IMR-90 (cell line): ENCODE data around the gene TMUB2. TPM values are rescaled to one million over a fixed set of nuclear protein-coding genes. Genes with fewer than 3 reads are reported as not detected.

Experiments used
- ATAC-seq: fragments of 200-7000 bp; cut with Tn5 transposase; 2 replicates; pipeline ENCODE4 v1.9.1; 2020; ENCODE audit warnings: low read depth, mild to moderate bottlenecking, moderate library complexity
- BruUV-seq: library from RNA; stranded (reverse); fragments of 400-500 nt; replicated peaks from 2 replicates; lab custom pipeline; 2021; lab: Mats Ljungman, UMichigan
- CTCF ChIA-PET: fragments of 300-600 bp; formaldehyde crosslinking; extraction: SDS; loops from one replicate; lab custom pipeline; 2021; ENCODE audit warnings: antibody characterized with exemption; lab: Yijun Ruan, JAX
- POLR2A ChIA-PET: fragments of 300-600 bp; sonication (Branson Sonifier 250); formaldehyde crosslinking; loops from one replicate; lab custom pipeline; 2022; ENCODE audit warnings: antibody characterized with exemption; ENCODE audit not compliant: unreplicated experiment; lab: Charles Lee
- DNase-seq: peaks from one replicate; pipeline ENCODE4 v3.0.0; 2013
- H2AFZ ChIP-seq: replicated peaks from 2 replicates; pipeline ENCODE3; 2013; ENCODE audit warnings: low read length, mild to moderate bottlenecking; ENCODE audit not compliant: poor library complexity
- H2AK5ac ChIP-seq: 2 replicates; pipeline ENCODE4 v1.6.1; 2013; ENCODE audit warnings: low read depth, low read length, inconsistent platforms
- H2AK9ac ChIP-seq: replicated peaks from 2 replicates; pipeline ENCODE3; 2013; ENCODE audit warnings: mild to moderate bottlenecking, low read depth, low read length, moderate library complexity; ENCODE audit not compliant: poor library complexity
- H2BK120ac ChIP-seq: 2 replicates; pipeline ENCODE4 v1.6.1; 2013; ENCODE audit warnings: low read depth, low read length, inconsistent platforms
- H2BK15ac ChIP-seq: 3 replicates; pipeline ENCODE4 v1.6.1; 2013; ENCODE audit warnings: low read depth, low read length, inconsistent platforms
- H2BK20ac ChIP-seq: 2 replicates; pipeline ENCODE4 v1.6.1; 2013; ENCODE audit warnings: low read depth, mild to moderate bottlenecking, inconsistent platforms, low read length, moderate library complexity
- H2BK5ac ChIP-seq: 2 replicates; pipeline ENCODE4 v1.6.1; 2013; ENCODE audit warnings: mild to moderate bottlenecking, low read depth, low read length, inconsistent platforms; ENCODE audit not compliant: poor library complexity, severe bottlenecking
- H3K14ac ChIP-seq: replicated peaks from 2 replicates; pipeline ENCODE4 v1.6.1; 2013; ENCODE audit warnings: low read depth, low read length, inconsistent platforms
- H3K18ac ChIP-seq: 2 replicates; pipeline ENCODE4 v1.6.1; 2013; ENCODE audit warnings: low read depth, low read length, control low read depth
- H3K23ac ChIP-seq: 2 replicates; pipeline ENCODE4 v1.6.1; 2013; ENCODE audit warnings: low read depth, low read length, inconsistent platforms
- H3K27ac ChIP-seq: 2 replicates; pipeline ENCODE4 v1.5.1; 2013; ENCODE audit warnings: mild to moderate bottlenecking, control low read depth, low read length; ENCODE audit not compliant: insufficient read depth
- H3K27me3 ChIP-seq: 2 replicates; pipeline ENCODE4 v1.6.1; 2013; ENCODE audit warnings: low read length; ENCODE audit not compliant: control insufficient read depth, insufficient read depth
- H3K36me3 ChIP-seq: 2 replicates; pipeline ENCODE4 v1.6.1; 2013; ENCODE audit warnings: low read length, mixed read lengths; ENCODE audit not compliant: control insufficient read depth, insufficient read depth
- H3K4ac ChIP-seq: 2 replicates; pipeline ENCODE4 v1.6.1; 2013; ENCODE audit warnings: low read depth, low read length, inconsistent platforms
- H3K4me1 ChIP-seq: 2 replicates; pipeline ENCODE4 v1.6.1; 2013; ENCODE audit warnings: low read length, mixed read lengths; ENCODE audit not compliant: control insufficient read depth, insufficient read depth
- H3K4me2 ChIP-seq: 2 replicates; pipeline ENCODE4 v1.6.1; 2013; ENCODE audit warnings: low read depth, mild to moderate bottlenecking, control low read depth, low read length, moderate library complexity
- H3K4me3 ChIP-seq: 2 replicates; pipeline ENCODE4 v1.5.1; 2013; ENCODE audit warnings: low read depth, mild to moderate bottlenecking, control low read depth, low read length, moderate library complexity; ENCODE audit not compliant: insufficient read depth
- H3K56ac ChIP-seq: 2 replicates; pipeline ENCODE4 v1.6.1; 2013; ENCODE audit warnings: low read length, inconsistent platforms; ENCODE audit not compliant: insufficient read depth; ENCODE audit errors: extremely low read depth
- H3K79me1 ChIP-seq, 2 experiments: 2 replicates each; pipeline ENCODE4 v1.6.1; 2013; ENCODE audit warnings: low read length in 2 of 2, inconsistent platforms in 1 of 2, low read depth in 1 of 2
- H3K9ac ChIP-seq: 2 replicates; pipeline ENCODE4 v1.6.1; 2013; ENCODE audit warnings: low read depth, low read length, control low read depth
- H3K9me1 ChIP-seq: 2 replicates; pipeline ENCODE4 v1.6.1; 2013; ENCODE audit warnings: low read length, inconsistent platforms; ENCODE audit not compliant: insufficient read depth
- H3K9me3 ChIP-seq: 2 replicates; pipeline ENCODE4 v1.6.1; 2013; ENCODE audit warnings: low read length; ENCODE audit not compliant: control insufficient read depth, insufficient read depth
- H4K20me1 ChIP-seq: 2 replicates; pipeline ENCODE4 v1.6.1; 2013; ENCODE audit warnings: low read length, inconsistent platforms; ENCODE audit not compliant: insufficient read depth
- H4K5ac ChIP-seq: 2 replicates; pipeline ENCODE4 v1.6.1; 2013; ENCODE audit warnings: mild to moderate bottlenecking, low read depth, low read length, control low read depth
- H4K8ac ChIP-seq, 2 experiments: 2 replicates each; pipeline ENCODE4 v1.6.1; 2013; ENCODE audit warnings: low read depth in 2 of 2, low read length in 2 of 2, control low read depth in 1 of 2, inconsistent platforms in 1 of 2
- H4K91ac ChIP-seq: 2 replicates; pipeline ENCODE4 v1.6.1; 2013; ENCODE audit warnings: low read depth, low read length, inconsistent platforms; ENCODE audit not compliant: insufficient read depth
- BHLHE40 ChIP-seq: fragments of 150-350 bp; IDR thresholded peaks from 2 replicates; pipeline ENCODE4 v1.6.1; 2016; ENCODE audit warnings: mild to moderate bottlenecking, low read depth, low read length
- CEBPB ChIP-seq: IDR thresholded peaks from 2 replicates; pipeline ENCODE4 v1.6.1; 2012; ENCODE audit warnings: low read depth, low read length, improper control_type of control experiment
- CHD1 ChIP-seq: IDR thresholded peaks from 2 replicates; pipeline ENCODE4 v1.6.1; 2012; ENCODE audit warnings: low read depth, low read length, improper control_type of control experiment
- MAFK ChIP-seq: IDR thresholded peaks from 2 replicates; pipeline ENCODE4 v1.6.1; 2012; ENCODE audit warnings: low read depth, low read length, improper control_type of control experiment
- MXI1 ChIP-seq: IDR thresholded peaks from 2 replicates; pipeline ENCODE4 v1.6.1; 2012; ENCODE audit warnings: low read depth, mild to moderate bottlenecking, low read length, moderate library complexity, borderline replicate concordance
- NFE2L2 ChIP-seq: fragments of 150-350 bp; IDR thresholded peaks from 2 replicates; pipeline ENCODE4 v1.6.1; 2016; ENCODE audit warnings: low read depth, mild to moderate bottlenecking, low read length
- SMC3 ChIP-seq: fragments of 150-350 bp; IDR thresholded peaks from 2 replicates; pipeline ENCODE4 v1.6.1; 2016; ENCODE audit warnings: low read depth, mild to moderate bottlenecking, antibody characterized with exemption, low read length, moderate library complexity
- WGBS, 2 experiments: methylation state at CpG; one replicate each; pipeline versions ENCODE4 v1.1.5 to v1.1.7; 2013; ENCODE audit warnings: missing lambda C conversion rate in 2 of 2; ENCODE audit not compliant: insufficient read length in 1 of 2; ENCODE audit errors: extremely low coverage in 2 of 2; 5-methylcytosine and 5-hydroxymethylcytosine counted together
- dilution Hi-C: fragments of 300-500 bp; cut with HindIII; formaldehyde crosslinking; loops from one replicate; pipeline ENCODE4 v1.14.3; 2018; ENCODE audit warnings: low sequenced_read_pairs; ENCODE audit not compliant: unreplicated experiment
- in situ Hi-C: fragments of 300-500 bp; cut with MboI; formaldehyde crosslinking; loops from 3 replicates; pipeline ENCODE4 v1.14.3; 2019; ENCODE audit warnings: low sequenced_read_pairs, inconsistent platforms, mixed read lengths
- intact Hi-C: fragments of 100-400 bp; cut with micrococcal nuclease; formaldehyde crosslinking; loops from 2 replicates; pipeline ENCODE4 v1.10.0; 2022
- polyA plus RNA-seq, 3 experiments: library from polyadenylated mRNA; depleted of rRNA; stranded (reverse); fragments of >200 nt; gene quantifications; 2 replicates each; pipeline ENCODE4 v1.2.3, GENCODE V29; 2012; ENCODE audit warnings: low replicate concordance in 1 of 3
- total RNA-seq: library from RNA; depleted of rRNA; stranded (reverse); fragments of >200 nt; gene quantifications from 2 replicates; pipeline ENCODE4 v1.2.3, GENCODE V29; 2012
- TF ChIP-seq, protein P1 (sequence below): conservative IDR thresholded peaks from 2 replicates; pipeline ENCODE4 v1.5.1; 2012; ENCODE audit warnings: mild to moderate bottlenecking, low read depth, low read length, improper control_type of control experiment

TMUB2 gene
- total and polyA plus RNA-seq, 2 of the 4 experiments (the other 2 are of a cell fraction) = 16.5 to 42.5 TPM

DNA sequence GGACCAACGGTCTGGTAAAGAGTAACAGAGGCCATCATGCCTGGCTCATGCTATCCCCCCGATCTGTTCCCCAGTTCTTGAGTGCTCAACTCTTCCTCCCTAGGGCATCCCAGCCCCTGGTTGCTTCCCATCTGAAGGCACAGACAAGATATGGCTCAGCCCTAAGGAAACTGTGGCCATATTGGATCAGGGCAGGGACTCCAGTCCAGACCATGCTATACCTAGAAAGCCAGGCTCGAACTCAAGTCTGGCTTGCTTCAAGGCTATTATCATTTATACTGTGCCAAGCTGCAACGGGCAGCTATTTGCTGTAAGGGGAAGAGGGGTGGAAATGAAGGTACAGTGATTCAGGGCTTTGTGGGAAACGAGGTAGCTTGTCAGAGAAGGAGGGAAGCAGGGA, 29.9 kb downstream of the TMUB2 start:
- no peak overlapping the region for H4K5ac ChIP-seq
- H3K4me1 ChIP-seq = peaks cover 6% of the 10 kb centered on the region
- TF ChIP-seq MXI1 (no peak), NFE2L2 (no peak), CHD1 (no peak), BHLHE40 (no peak), MAFK (no peak), SMC3 (no peak), CEBPB (no peak)
- TF ChIP-seq, protein P1, sequence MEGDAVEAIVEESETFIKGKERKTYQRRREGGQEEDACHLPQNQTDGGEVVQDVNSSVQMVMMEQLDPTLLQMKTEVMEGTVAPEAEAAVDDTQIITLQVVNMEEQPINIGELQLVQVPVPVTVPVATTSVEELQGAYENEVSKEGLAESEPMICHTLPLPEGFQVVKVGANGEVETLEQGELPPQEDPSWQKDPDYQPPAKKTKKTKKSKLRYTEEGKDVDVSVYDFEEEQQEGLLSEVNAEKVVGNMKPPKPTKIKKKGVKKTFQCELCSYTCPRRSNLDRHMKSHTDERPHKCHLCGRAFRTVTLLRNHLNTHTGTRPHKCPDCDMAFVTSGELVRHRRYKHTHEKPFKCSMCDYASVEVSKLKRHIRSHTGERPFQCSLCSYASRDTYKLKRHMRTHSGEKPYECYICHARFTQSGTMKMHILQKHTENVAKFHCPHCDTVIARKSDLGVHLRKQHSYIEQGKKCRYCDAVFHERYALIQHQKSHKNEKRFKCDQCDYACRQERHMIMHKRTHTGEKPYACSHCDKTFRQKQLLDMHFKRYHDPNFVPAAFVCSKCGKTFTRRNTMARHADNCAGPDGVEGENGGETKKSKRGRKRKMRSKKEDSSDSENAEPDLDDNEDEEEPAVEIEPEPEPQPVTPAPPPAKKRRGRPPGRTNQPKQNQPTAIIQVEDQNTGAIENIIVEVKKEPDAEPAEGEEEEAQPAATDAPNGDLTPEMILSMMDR = no peak
- dilution Hi-C loops (no loop called here), in situ Hi-C loops (loop anchor here (25.0 kb wide), 2 partner anchors 296 to 421 kb away; partner anchors contain the start of gene GPATCH8), intact Hi-C loops (loop anchor here (10.0 kb wide), 1 partner anchor 288 kb away; the partner anchor contains the start of gene GPATCH8)
- no peak overlapping the region for H3K4ac ChIP-seq
- no peak overlapping the region for H2AFZ ChIP-seq
- no peak overlapping the region for H2AK9ac ChIP-seq
- H3K27ac ChIP-seq = no peak overlapping the region
- BruUV-seq = no TSS peak
- WGBS, 2 experiments = 90% methylated on average over 2 of the region's 5 CpGs; no CpG with 5 or more reads in 1 of the 2 experiments
- no peak overlapping the region for H2AK5ac ChIP-seq
- H3K14ac ChIP-seq = no peak overlapping the region
- ChIA-PET CTCF (no interaction called here), POLR2A (no interaction called here)
- no peak overlapping the region for H3K4me3 ChIP-seq
- DNase-seq = no peak
- no peak overlapping the region for H2BK15ac ChIP-seq
- H3K56ac ChIP-seq = no peak overlapping the region
- H3K18ac ChIP-seq = no peak overlapping the region
- no peak for ATAC-seq
- H3K27me3 ChIP-seq = no peaks in the 10 kb centered on the region
- H2BK5ac ChIP-seq = no peak overlapping the region
- no peak overlapping the region for H3K4me2 ChIP-seq
- peaks cover 28% of the 10 kb centered on the region for H4K20me1 ChIP-seq
- no peak overlapping the region for H3K9ac ChIP-seq
- H3K36me3 ChIP-seq = peaks cover 41% of the 10 kb centered on the region
- H3K23ac ChIP-seq = no peak overlapping the region
- H2BK120ac ChIP-seq = no peak overlapping the region
- no peak overlapping the region for H4K91ac ChIP-seq
- H3K9me1 ChIP-seq = peaks cover 20% of the 10 kb centered on the region
- H3K9me3 ChIP-seq = no peaks in the 10 kb centered on the region
- no peak overlapping the region for H4K8ac ChIP-seq
- H3K79me1 ChIP-seq = peaks cover 32 to 53% of the 10 kb centered on the region in 2 experiments
- H2BK20ac ChIP-seq = no peak overlapping the region
